HG02885 (cell line): ENCODE data around the gene EMC9.

ENCODE experiments used
- ATAC-seq: cut with Tn5 transposase; IDR thresholded peaks from one replicate; pipeline ENCODE4 v1.9.1; 2021; ENCODE audit warnings: mild to moderate bottlenecking; ENCODE audit not compliant: unreplicated experiment, poor library complexity

Gene EMC9

GRCh38 chr14:24093901-24094840 lies 47.2 kb downstream of the EMC9 start, which contains the start of gene PCK2:
Gene PCK2, plus strand, starts transcription at chr14:24094311. Its CDS starts 95 bp downstream, at chr14:24094406.
- peak; percentile 52 for ATAC-seq

DNA sequence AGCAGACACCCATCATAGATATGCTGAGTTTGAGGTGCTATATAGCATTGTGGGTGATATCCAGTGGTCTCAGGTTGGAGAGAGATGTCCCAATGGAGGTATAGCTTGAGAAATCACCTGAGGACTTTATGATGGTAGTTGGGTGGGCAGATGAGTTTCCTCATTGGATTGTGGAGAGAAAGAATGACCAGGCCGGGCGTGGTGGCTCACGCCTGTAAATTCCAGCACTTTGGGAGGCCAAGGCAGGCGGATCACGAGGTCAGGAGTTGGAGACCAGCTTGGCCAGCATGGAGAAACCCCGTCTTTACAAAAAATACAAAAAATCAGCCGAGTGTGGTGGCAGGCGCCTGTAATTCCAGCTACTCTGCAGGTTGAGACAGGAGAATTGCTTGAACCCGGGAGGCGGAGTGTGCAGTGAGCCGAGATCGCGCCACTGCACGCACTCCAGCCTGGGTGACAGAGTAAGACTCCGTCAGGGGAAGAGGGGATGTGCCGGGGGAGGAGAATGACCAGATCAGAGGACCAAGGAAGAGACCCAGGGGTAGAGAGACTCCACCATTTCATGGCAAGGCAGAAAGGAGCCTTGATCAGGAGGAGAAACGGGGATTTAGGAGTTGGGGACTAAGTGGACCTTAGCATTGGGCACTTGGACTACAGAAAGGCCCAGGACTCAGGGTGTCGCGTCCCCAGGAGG lies 48.0 kb downstream of the EMC9 start:
- no peak for ATAC-seq

GRCh38 chr14:24092505-24093206 lies 48.7 kb downstream of the EMC9 start:
- no peak for ATAC-seq

- ATAC-seq, result no peak
These were observed 49.3 kb downstream of the EMC9 start for GRCh38 chr14:24092110-24092504.

DNA sequence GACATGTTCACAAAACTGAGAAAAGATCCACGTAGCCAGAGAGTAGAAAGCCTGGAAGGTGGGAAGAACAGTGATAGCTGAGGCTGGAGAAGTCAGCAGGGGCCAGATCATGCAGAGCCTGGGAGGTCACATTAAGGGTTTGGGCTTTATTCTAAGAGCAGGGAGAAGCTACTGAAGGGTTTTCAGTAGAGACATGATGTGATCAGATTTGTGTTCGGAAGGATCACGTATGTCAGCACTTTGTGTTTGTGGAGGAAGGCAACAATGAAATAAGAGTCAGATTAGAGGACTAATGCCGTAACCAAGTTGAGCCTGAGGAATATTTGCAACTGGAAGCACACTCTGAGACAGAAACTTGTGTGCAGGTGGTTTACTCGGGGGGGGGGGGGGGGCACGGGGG lies 51.5 kb downstream of the EMC9 start:
- no peak for ATAC-seq
